HG03442 (cell line): ENCODE measurements around the gene CLDN6.

ENCODE experiments used
- ATAC-seq: cut with Tn5 transposase; IDR thresholded peaks from one replicate; pipeline ENCODE4 v1.9.1; 2021; ENCODE audit warnings: mild to moderate bottlenecking, moderate library complexity; ENCODE audit not compliant: unreplicated experiment

The CLDN6 gene

DNA sequence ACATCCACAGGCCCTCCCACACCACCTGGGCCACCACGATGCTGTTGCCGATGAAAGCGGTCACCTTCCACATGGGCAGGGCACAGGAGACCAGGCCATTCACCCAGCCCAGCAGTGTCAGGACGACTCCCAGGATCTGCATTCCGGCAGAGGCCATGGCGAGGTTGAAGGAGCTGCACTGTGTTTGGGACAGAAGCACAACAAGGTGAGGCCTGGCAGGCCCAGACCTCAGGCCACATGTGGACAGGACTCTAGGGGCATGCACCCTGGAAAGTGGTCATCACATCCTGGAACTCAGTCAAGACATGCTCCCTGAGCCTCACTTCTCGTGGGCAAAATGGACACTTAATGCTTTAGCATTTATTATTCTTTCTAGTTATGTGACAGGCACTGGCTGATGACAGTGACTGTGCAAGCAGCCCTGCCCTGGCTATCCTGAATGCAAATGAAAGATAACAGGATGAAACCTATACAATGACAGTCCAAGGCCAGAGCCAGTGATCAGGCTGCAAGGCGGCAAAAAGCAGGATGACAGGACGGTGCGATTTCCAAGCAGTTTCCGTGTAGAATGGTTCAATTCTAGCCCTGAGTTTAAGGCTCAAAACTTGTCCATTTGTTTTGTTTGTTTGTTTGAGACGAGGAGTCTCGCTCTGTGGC, 2.0 kb downstream of the CLDN6 start:
- ATAC-seq: no peak

DNA sequence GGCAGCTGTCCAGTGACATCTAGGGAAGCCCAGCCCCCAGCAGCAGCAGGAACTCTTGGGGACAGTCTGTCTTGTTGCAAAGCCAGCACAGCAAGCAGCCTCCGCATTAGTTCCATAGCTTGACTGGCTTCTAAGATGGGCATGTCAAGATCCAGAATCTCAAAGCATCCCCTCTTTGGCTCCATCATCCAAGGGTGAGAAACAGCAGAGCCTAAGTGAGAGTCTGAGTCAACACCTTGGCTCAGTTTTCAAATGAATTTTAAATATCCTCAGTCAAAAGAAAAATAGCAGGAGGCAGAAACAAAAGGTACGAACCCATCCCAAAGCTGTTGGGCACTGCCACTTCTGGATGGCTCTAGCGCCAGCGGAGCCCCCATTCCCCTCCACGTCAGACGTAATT, 3.0 kb downstream of the CLDN6 start:
- no peak for ATAC-seq

DNA sequence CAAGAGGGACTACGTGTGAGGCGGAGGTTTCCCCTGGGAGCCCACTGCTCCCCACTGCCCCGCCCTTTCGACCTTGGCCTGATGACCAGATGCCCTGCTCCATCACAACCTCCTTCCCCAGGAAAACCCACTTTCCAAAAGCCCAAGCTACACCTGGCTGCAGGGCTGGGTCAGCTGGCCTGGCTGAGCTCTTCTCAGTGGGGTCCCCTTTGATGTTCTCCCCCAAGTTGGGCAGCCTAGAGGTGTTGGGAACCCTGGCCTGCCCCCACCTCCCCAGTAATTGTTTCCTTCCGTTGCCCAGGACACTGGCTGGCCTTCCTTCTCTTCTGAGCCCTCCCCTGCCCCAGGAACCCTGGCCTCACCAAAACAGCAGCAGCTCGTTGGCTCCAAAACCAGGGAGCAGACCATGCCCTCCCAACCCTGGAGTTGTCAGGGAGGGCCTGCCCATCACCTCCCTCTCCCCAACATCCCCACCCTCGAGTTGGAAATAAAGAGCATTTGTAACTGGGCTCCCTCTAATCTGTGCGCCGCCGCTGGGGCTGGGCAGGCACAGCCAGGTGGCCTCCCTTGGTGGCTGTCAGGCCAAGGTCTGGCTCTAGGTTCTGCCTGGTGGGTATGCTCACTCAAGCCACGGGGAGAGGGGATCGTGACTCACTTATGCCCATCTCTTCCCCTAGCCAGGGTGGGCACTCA, 3.8 kb downstream of the CLDN6 start:
- no peak for ATAC-seq

DNA sequence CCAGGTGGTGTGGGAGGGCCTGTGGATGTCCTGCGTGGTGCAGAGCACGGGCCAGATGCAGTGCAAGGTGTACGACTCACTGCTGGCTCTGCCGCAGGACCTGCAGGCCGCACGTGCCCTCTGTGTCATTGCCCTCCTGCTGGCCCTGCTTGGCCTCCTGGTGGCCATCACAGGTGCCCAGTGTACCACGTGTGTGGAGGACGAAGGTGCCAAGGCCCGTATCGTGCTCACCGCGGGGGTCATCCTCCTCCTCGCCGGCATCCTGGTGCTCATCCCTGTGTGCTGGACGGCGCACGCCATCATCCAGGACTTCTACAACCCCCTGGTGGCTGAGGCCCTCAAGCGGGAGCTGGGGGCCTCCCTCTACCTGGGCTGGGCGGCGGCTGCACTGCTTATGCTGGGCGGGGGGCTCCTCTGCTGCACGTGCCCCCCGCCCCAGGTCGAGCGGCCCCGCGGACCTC, 4.5 kb downstream of the CLDN6 start:
- ATAC-seq: no peak

DNA sequence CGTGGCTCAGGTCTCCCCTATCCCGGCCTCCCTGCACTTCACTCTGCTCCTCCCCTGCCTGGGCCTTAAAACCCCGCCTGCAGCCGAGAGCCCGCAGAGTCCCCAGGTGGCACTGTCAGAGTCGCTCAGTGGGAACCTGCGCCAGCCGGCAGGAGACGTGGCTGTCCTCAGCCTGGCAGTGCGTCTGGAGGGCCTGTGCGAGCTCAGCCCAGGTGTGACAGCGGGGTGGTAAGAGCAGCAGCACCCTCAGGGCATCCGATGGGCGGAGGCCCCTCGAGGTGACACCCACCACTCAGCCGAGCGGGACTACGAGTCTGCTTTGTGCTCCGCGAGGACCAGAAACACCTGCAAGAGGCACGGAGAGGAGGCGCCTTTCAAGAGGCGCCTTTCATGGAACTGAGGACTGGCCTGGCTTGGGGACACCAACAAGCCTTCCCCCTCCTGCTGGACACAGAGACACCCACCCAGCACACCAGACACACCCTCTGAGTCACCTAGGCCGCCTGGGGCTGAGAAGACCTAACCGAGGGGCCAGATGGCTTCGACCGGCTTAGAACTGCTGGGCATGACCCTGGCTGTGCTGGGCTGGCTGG, 5.1 kb downstream of the CLDN6 start, which contains the start of gene CLDN9:
CLDN9 (plus strand) TSS at position 96 of the 593 bp plus-strand sequence; CDS start at position 536, 440 bp downstream.
- ATAC-seq: no peak

DNA sequence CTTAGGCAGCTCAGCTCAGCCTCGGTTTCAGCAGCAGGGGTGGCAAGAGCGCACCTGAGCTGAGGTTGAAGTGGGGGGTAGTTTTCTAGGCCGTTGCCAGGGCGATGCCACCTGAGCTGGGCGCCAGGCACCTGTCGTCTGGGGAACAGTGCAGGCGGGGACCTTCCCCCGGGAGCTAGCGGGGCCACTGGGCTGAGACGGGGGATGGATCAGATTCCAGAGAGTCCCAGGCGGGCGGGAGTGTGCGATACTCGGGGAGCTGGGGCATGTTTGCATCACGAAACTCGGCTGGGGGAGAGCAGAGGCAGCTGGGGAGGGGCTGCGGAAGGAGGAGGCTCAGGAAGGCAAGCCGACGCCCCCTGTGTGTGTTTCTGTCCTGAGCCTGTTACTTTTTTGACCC, 5.7 kb downstream of the CLDN6 start:
- no peak for ATAC-seq

DNA sequence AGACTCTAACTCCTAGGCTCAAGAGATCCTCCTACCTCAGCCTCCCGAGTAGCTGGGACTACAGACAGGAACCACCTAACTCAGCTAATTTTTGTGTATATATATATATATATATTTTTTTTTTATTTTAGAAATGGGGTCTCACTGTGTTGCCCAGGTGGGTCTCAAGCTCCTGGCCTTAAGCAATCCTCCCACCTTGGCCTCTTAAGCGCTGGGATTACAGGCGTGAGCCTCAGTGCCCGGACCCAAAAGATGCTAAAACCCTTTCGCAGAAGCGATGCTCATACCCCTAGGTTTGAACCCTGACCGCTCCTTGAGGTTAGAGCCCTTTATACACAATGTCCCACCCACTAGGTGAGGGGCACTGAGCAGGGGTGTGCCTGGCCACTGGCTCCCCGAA, 7.5 kb downstream of the CLDN6 start:
- ATAC-seq: no peak

DNA sequence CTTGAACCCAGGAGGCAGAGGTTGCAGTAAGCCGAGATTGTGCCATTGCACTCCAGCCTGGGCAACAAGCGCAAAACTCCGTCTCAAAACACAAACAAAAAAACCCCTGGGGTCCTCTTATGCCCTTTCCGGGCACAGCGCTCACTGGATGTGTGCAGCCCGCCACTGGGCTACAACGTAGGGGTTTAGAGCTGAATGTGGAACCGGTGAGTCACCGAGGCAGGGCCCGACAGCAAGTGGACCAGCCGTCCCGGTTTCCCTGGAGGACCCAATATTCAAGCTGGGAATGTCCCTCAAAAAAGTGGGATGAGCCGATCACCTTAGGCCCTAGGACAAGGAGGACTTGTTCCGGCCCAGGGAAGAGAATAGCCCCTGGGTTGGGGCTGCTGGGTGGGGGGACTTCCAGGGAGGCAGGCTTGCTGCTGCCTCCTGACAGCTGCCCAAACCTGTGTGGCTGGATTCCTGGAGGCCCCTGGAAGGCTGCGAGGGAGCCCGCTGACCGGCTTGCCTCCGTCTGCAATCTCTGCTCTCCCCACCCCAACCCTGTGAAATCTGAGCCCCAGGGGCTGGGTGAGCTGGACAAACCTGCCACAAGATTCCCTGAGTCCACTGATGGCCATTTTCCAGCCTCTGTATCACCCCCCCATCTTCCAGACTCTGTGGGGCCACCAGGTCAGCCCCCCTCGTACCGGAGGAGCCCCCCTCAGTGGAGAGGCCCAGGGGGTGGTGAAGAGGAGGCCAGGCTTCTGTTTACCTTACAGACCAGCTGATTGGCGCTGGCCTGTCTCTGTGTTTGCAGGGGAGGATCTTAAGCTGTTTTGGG, 8.2 kb downstream of the CLDN6 start:
- ATAC-seq: no peak

DNA sequence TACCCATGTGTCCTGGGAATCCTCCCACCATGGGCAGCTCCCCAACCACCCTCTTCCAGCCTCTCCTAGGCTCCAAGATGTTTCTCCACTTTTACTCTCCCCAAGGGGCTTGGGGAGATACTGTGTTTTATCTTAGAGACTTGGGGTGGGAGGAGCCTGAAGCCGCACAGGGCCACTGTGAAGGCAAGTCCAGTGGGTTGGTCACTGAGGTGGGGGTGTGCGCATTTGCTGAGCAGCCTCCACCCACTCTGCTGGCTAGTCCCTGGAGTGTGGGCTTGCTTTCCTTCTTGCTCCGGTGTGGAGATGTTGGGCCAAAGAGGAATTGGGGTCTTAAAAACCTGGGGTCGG, 9.3 kb downstream of the CLDN6 start:
- no peak for ATAC-seq

DNA sequence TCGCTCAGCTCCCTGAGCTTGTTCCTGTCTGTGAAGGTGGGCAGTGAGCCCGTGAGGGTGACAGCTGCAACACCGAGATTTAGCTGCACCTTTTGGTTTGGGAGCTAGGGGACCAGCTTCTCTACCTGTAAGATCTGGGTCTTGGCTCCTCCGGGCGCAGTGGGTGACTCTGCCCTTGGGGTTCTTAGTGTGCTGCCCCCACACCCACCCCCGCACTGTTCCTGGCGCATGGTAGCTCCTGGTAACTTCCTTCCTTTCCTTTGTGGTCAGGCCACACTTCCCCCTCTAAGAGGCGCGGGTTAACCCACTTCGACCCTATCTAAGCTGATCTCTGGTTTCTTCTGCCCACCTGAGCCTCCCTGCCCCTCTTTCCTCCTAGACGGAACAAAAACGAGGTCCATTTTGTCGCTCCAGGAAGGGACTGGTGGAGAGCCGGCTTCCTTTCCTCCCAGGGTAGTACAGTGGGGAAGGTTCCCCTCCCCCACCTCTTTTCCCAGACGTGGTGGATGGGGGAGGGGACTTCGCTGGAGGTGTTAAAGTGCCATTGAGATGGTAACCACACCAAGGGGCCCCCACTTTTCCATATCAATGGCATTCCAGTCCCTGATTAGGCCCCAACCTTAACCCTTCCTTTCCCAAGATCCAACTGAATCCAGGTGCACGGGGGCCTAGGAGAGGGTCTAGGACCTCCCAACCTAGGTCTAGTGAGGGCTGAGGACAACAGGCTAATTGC, 9.9 kb downstream of the CLDN6 start:
- no peak for ATAC-seq

DNA sequence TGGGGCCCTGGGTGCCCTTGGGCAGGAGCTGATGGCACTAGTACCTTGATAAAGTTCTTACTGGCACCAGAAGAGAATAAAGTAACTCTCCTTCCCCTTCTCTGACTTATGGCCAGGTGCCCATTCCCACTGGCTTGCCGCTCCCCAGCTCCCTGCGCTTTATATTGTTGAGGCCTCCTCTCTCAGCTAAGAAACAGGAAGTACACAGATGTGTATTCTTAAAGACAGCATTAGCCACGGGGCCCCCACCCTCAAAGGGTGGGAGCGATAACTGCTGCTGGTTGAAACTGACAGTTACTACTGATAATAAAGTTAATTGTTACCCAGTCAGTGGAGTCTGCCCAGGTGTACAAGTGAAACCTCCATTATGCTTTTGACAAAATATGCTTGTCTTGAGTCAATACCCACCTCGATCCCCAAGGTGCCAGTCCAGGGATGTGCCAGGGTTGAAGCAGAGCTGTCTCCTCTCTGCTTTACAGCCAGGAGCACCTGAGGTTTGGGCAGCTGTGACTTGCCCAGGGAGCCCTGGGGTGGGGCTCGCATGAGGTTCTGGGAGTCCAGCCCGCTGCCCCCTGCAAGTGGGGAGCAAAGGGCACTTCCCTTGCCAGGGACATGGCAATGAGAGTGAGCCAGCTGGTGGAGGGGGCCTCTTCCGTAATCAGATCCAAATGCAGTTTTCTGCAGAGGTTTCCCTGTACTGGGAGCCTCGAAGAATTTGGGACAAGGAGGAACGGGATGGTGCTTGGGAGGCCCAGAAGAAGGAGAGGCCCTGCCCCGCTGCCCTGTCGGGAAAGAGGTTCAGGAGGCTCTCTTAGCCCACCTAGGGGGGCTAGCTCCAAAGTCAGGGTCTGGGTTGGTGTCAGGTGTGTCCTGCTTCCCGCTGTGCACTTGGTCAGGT, 10.7 kb downstream of the CLDN6 start:
- no peak for ATAC-seq

DNA sequence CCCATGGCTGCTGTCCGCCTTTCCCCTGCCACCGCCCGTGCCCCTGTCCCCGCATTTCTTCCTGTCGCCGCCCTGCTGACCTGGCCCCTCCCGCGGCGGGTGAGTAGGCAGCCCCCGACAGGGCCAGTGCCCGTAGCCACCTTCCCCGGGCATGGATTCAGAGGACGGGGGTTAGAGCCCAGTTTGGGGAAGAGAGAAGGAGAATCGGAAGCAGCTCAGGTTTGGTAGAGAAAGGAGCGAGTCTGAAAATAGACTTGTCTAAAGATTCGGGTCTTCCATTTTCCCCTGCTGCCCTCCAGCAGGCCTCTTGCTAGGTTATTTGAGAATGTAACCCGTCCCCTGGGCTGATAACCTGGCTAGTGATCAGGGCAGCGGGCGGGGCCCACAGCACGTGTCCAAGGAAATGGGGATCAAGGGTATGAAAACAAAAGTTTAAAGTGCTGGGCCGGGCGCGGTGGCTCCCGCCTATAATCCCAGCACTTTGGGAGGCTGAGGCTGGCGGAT, 13.2 kb downstream of the CLDN6 start:
- no peak for ATAC-seq

DNA sequence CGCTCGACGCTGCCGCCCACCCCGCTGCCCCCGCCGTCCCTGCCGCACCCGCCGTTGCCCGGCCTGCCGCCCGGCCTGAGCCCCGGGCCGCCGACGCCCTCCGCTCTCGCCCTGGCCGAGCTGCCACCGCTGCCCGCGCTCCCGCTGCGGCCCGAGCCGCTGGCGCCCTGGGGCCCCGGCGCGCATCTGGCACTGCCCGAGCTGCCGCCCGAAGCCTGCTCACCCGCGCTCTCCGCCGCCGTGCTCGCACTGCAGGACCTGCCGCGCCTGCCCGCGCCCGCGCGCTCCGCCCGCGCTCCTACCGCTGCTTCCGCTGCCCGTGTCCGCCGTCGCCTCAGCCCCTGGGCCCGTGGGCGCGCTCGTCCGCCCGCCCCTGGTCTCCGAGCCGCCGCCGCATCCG, 13.7 kb downstream of the CLDN6 start:
- no peak for ATAC-seq

DNA sequence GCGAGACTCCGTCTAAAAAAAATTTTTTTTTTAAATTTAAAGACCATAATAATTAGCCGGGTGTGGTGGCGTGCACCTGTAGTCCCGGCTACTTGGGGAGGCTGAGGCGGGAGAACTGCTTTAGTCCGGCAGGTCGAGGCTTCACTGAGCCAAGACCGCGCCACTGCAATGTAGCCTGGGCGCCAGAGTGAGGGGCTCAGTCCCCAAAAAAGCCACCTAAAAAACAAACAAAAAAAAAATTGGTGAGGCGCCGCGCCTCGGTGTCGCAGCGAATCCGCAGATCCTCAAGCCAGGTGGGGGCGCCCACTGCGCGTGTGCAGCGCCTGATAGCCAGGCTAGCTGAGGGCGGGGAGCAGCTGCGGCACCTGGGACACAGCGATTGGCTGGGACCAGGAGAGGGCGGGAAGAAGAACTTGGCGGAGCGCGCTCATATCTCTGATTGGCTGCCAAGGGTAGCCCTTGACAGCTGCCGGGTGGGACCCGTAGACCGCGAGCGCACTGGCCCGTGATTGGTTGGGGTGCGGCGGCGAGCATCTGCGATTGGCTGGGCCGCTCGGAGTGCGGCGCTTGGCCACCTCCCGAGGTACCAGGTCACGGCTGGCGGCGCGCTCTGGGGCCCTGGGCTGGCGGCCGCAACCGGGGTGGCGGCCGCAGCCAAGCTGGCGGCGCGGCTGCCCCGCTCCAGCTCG, 14.3 kb downstream of the CLDN6 start:
- peak; percentile 96 for ATAC-seq

DNA sequence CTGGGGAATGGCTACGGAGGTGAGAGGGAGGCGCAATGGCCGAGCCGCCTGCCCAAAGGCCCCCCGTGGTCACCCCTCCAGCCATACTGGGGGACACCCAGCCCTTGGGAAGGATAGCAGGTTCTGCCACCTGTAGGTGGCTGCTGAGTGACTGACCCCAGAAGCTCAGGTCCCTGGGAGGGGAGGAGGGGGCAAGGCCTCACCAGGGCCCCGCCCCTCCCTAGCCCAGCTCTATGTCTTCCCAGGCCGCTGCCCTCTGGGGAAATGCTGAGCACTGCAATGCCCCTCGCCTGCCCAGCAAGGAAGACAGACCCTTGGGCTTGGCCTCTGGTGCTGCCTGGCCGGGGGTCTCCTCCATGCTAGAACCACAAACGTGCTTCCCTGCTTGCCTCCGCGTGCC, 16.7 kb downstream of the CLDN6 start:
- no peak for ATAC-seq

DNA sequence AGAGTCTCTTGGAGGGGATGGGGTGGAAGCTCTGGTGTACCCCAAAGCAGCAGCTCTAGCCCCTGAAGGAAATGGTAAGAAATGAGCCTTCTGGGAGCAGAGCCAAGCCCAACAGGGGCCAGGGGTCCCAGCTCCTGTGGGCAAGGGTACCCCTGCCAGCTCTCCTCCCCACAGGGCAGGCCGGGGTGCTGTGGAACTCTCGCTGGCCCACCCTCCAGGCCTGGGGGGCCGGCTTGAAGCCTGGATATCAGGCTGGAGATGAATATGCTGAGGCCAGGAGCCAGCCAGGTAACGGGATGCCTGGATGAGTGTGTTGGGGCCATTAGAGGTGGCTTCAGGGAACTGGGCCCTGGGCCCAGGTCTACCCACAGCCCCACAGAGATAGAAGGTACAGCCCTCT, 17.4 kb downstream of the CLDN6 start:
- no peak for ATAC-seq

DNA sequence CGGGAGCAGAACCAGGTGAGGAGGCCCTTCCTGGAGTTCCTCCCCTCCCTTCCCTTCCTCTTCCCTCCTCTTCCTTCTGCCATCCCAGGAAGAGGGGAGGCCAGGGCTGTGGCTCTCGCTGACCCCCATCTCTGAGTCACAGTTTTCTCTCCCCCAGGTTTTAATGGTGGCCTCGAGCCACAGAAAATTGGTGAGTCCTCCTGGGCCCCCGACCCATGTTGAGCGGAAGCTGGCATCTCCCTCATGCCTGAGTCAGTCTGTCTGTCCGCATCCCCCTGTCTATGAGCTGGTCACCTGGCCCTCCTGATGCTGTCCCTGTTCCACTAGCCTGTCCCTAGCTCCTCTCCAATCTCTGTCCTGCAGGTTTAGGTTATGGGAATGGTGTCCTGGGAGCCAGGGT, 18.1 kb downstream of the CLDN6 start:
- ATAC-seq: no peak

DNA sequence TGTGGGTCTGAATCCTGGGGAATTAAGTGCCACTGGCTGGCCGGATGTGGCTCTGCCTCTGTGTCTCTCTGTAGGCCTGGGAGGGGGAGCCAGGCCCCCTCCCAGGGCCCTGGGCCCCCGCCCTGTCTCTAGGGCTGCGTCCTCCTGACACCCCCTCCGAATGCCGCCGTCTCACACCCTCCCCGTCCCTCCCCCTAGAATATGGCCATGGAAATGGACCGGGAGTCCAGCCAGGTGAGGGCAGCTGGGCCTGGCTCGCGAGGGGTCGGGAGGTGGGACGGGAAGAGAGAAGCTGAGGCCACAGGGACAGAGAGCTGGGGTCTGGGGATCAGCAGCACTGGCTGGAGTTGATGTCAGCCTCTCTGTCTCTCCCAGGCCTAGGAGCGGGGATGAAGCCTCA, 21.7 kb downstream of the CLDN6 start:
- ATAC-seq: no peak
